Measurements from ENCODE around the gene SLFNL1.

Gene SLFNL1

GRCh38 chr1:41021526-41022308 is at the start of gene SLFNL1:
Gene SLFNL1, minus strand, starts transcription at chr1:41021725. Its CDS starts 1,065 bp downstream, at chr1:41020660.
- in situ Hi-C loops (cut with HindIII; ENCODE audit: low sequenced_read_pairs), result no loop called here

- in situ Hi-C loops (cut with HindIII; ENCODE audit: low sequenced_read_pairs), result no loop called here
These were observed 35.4 kb upstream of the SLFNL1 start for GRCh38 chr1:41056907-41057306.

- in situ Hi-C loops (cut with HindIII; ENCODE audit: low sequenced_read_pairs), result no loop called here
These were observed 31.8 kb upstream of the SLFNL1 start for GRCh38 chr1:41053316-41053715.

DNA sequence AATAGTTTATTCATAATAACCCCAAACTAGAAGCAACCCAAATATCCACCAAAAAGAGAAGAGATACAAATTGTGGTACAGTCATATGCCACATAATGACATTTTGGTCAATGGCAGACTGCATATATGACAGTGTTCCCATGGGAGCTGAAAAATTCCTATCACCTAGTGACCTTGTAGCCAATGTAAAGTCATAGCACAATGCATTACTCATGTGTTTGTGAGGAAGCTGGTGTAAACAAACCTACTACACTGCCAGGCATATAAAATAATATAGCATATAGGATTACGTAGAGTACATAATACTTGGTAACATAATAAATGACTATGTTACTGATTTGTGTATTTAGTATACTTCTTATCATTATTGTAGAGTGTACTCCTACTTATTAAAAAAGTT is 29.5 kb upstream of the SLFNL1 start:
- in situ Hi-C loops (cut with HindIII; ENCODE audit: low sequenced_read_pairs), result no loop called here

DNA sequence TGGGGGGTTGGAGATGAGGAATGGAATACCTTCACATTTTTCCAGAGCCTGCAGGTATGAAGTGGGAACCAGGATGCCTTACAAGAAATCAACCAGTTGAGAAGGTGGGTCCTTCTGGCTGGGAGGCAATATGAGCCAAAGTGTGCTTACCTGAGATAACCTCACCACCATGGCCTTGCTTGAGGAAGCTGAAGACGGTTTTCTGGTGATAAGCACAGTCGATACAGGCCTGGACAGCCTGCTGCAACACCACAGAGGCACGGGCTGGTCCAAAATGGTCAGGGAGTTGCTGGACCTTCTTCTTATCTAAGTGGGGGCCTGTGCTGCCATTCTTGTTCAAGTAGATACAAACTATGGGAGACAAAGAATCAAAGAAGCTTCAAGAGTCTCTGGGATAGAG is 27.0 kb upstream of the SLFNL1 start:
- in situ Hi-C loops (cut with HindIII; ENCODE audit: low sequenced_read_pairs), result loop anchor here (25.0 kb wide), 1 partner anchor 389 kb away; no protein-coding TSS in a partner anchor

DNA sequence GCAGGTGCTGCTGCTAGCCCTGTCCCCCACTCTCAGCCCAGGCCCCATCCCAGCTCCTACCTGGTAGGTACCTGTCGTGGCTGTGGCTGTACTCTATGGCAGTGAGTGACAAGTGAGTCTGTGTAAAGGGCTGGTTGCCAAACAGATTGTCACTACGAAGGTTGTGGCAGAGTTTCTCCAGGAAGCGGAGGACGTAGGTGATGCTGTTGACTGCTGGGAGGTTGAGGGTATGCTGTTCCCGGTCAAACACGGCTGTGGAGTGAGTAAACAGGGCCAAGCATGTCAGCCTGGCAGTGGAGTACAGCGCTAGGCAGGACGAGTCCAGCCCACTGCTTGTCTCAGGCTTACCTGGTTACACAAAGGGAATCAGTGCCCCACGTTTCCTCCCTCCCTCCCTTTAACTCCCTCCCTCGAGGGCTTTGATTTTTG is 24.8 kb upstream of the SLFNL1 start:
- in situ Hi-C loops (cut with HindIII; ENCODE audit: low sequenced_read_pairs), result loop anchor here (25.0 kb wide), 1 partner anchor 391 kb away; no protein-coding TSS in a partner anchor

DNA sequence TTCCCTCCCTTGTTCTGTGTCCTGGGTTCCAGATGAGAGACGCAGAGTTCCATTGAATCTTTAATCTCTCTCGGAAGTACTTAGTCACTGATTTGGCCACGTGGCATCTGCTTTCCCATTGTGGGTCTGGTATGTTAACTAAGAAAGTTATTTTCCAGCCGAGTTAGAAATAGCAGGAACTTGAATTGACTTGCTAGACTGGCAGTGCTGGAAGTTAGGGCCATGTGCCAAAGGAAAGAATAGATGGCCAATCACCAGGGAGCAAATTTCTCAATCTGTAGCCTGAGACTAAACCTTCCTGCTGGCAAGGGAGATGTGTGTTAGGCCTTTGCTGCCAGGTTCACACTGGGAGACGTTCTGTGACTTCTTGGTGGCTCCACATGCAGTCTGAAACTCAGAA is 24.2 kb upstream of the SLFNL1 start:
- in situ Hi-C loops (cut with HindIII; ENCODE audit: low sequenced_read_pairs), result loop anchor here (25.0 kb wide), 1 partner anchor 392 kb away; no protein-coding TSS in a partner anchor

GRCh38 chr1:41044187-41044586 is 22.7 kb upstream of the SLFNL1 start:
- in situ Hi-C loops (cut with HindIII; ENCODE audit: low sequenced_read_pairs), result loop anchor here (25.0 kb wide), 1 partner anchor 393 kb away; no protein-coding TSS in a partner anchor

DNA sequence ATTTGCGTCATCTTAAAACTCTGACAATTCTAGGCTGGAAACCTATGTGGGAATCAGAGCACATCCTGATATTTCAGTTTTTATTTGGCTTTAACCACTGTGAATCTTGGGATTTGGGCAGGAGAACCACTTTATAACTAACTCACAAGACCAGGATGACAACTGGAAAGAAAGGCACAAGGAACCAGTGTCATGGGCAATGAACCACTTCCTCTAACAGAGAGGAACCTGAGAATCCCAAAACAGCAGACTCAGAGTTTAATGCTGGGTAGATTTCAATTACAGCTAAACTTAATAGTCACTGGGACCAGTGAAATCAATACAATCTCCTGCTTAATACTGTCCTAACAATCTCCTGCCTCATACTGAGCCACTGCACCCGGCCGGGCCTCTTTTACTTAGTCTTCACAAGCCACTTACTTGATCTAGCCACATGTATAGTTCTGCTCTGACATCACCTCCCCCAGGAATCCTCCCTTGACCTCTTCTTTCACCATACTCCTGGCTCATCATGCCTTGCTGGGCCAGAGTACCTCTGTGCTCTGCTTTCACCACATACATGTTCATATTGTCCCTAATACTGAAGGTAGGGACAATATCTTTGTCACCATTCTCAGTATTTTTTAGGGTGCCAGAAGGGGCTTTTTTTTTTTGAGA is 20.2 kb upstream of the SLFNL1 start:
- in situ Hi-C loops (cut with HindIII; ENCODE audit: low sequenced_read_pairs), result loop anchor here (25.0 kb wide), 1 partner anchor 396 kb away; no protein-coding TSS in a partner anchor

DNA sequence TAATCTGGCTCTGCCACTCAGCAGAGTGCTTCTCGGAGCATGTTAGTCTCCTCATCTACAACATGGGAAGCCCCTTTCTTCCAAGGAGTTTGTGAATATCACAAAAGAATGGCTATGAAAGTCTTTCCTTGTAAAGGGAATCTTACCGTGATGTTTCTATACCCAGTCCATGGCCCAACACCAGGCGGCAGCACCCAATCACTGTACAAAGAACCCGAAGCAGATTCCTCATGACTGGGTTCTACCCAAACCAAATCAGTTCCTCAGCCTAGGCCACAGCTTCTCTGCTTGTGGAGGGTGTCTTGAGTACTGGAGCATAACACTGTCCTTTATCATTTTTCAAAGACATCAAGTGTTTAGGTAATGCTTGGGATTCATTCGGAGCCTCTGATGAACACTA is 16.6 kb upstream of the SLFNL1 start:
- in situ Hi-C loops (cut with HindIII; ENCODE audit: low sequenced_read_pairs), result loop anchor here (25.0 kb wide), 1 partner anchor 399 kb away; no protein-coding TSS in a partner anchor

- in situ Hi-C loops (cut with HindIII; ENCODE audit: low sequenced_read_pairs), result loop anchor here (25.0 kb wide), 1 partner anchor 400 kb away; no protein-coding TSS in a partner anchor
These were observed 15.8 kb upstream of the SLFNL1 start for GRCh38 chr1:41037116-41037903.

- in situ Hi-C loops (cut with HindIII; ENCODE audit: low sequenced_read_pairs), result loop anchor here (25.0 kb wide), 1 partner anchor 404 kb away; no protein-coding TSS in a partner anchor
These were observed 11.7 kb upstream of the SLFNL1 start for GRCh38 chr1:41033272-41033671.

GRCh38 chr1:41032147-41032546 is 10.6 kb upstream of the SLFNL1 start:
- in situ Hi-C loops (cut with HindIII; ENCODE audit: low sequenced_read_pairs), result loop anchor here (25.0 kb wide), 1 partner anchor 405 kb away; no protein-coding TSS in a partner anchor

- in situ Hi-C loops (cut with HindIII; ENCODE audit: low sequenced_read_pairs), result loop anchor here (25.0 kb wide), 1 partner anchor 406 kb away; no protein-coding TSS in a partner anchor
These were observed 9.5 kb upstream of the SLFNL1 start for GRCh38 chr1:41030872-41031616.

DNA sequence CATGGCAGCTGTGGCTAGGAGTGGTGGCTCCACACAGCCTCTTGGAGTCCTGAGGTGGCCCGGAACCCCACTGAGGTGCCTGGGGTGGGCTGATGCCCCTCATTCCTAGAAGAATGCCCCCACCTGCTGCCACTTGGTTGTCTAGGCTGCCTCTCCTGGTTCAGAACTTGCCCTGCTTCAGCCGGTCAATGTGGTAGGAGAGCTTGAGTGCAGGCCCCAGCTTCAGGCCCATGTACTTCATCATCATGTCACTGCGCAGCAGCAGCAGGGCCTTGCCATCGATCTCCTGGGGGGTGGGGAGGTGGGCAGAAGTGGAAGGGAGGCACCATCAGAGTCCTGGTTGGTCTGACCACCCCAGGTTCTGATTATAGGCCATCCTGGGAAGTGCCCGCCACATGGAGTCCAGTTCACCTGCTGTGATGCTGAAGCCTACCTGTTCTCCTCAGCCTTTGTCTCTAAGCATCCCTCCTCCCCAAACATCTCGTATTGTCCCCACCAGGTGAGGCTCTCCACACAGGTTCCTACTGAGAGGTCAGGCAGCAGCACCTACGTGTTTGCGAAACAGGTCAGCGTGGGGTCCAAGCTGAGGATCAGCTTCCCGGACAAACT is 6.6 kb upstream of the SLFNL1 start:
- in situ Hi-C loops (cut with HindIII; ENCODE audit: low sequenced_read_pairs), result loop anchor here (25.0 kb wide), 1 partner anchor 409 kb away; no protein-coding TSS in a partner anchor

- in situ Hi-C loops (cut with HindIII; ENCODE audit: low sequenced_read_pairs), result loop anchor here (25.0 kb wide), 1 partner anchor 411 kb away; no protein-coding TSS in a partner anchor
These were observed 4.7 kb upstream of the SLFNL1 start for GRCh38 chr1:41025979-41026819.

DNA sequence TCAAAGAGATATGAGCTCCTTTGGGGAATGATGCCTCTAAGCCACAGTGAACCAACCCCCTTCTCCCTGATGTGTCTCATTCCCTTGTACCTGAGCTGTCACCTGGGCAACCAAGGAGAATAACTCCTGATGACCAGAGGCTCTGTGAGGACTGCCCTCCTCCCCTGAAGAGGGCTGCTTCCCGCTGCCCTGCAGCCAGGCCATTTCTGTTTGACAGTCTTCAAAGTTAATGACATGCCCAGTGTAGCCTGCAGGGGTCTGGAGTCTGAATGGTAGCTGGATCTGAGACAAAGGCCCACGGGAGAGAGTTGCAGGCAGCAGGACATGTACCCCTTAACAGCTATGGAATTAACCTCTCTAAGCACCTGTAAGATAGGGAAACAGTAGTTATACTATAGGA is 3.4 kb upstream of the SLFNL1 start:
- in situ Hi-C loops (cut with HindIII; ENCODE audit: low sequenced_read_pairs), result loop anchor here (25.0 kb wide), 1 partner anchor 412 kb away; no protein-coding TSS in a partner anchor

- in situ Hi-C loops (cut with HindIII; ENCODE audit: low sequenced_read_pairs), result no loop called here
These were observed 1.9 kb upstream of the SLFNL1 start for GRCh38 chr1:41023279-41023990.
